C4-2B (cell line): ENCODE data around the gene COA8.

ENCODE experiments used
- ZFX ChIP-seq: fragments of 450-650 bp; IDR thresholded peaks from 2 replicates; pipeline ENCODE4 v1.6.1; 2017
- TF ChIP-seq, protein P1 (sequence below): fragments of 450-650 bp; conservative IDR thresholded peaks from 2 replicates; pipeline ENCODE4 v1.5.1; 2017; ENCODE audit warnings: mild to moderate bottlenecking

DNA sequence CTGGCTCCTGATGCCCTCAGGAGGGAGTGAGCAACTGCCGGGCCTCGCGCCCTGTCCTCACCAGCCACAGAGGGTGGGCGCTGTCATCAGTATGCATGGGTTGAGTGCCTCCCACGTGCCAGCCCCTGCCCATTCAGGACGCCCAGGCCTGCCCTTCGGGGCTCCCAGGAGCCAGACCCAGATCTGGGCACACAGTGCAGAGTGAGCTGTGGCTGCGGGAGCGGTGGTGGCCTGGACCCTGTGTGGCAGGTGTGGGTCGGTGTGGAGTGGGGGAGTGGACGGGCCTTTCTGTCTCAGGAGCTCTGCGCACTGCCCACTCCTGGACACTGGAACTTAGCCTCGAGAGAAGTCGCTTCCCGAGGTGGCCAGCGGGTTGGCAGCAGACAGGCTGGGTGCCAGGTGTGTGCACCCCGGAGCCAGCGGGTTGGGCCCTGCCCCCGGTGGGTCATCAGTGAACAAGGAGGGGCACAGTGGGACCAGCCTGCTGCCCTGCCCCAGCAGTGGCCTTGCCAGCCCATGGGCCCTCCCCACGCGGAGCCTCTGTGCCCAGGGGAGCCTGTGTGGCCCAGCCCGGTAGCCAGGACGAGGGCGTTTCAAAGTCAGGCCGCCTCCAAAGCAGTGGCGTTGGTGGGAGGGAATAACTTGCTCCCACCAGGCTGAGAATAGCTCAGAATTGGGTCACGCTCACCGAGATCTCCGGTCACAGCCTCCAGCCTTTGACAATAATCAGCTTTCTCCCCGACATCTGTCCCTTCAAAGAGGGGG lies 24.3 kb upstream of the COA8 start:
- TF ChIP-seq, protein P1, sequence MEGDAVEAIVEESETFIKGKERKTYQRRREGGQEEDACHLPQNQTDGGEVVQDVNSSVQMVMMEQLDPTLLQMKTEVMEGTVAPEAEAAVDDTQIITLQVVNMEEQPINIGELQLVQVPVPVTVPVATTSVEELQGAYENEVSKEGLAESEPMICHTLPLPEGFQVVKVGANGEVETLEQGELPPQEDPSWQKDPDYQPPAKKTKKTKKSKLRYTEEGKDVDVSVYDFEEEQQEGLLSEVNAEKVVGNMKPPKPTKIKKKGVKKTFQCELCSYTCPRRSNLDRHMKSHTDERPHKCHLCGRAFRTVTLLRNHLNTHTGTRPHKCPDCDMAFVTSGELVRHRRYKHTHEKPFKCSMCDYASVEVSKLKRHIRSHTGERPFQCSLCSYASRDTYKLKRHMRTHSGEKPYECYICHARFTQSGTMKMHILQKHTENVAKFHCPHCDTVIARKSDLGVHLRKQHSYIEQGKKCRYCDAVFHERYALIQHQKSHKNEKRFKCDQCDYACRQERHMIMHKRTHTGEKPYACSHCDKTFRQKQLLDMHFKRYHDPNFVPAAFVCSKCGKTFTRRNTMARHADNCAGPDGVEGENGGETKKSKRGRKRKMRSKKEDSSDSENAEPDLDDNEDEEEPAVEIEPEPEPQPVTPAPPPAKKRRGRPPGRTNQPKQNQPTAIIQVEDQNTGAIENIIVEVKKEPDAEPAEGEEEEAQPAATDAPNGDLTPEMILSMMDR, result no peak
- TF ChIP-seq ZFX, result no peak
